Tibial nerve (tissue), 3 donors: Measurements from ENCODE around the gene LRSAM1.

Experiments used
- EP300 ChIP-seq, 2 donors: sonication (generic); formaldehyde crosslinking; IDR thresholded peaks; one replicate each; pipeline ENCODE4 v1.6.1; 2017; ENCODE audit warnings: antibody characterized with exemption in 2 of 2, mild to moderate bottlenecking in 1 of 2
- POLR2A ChIP-seq, 2 donors: fragments of 450-650 bp; IDR thresholded peaks; one replicate each; pipeline ENCODE4 v1.6.1; 2017; ENCODE audit warnings: antibody characterized with exemption in 2 of 2, mild to moderate bottlenecking in 2 of 2, moderate library complexity in 2 of 2

DNA sequence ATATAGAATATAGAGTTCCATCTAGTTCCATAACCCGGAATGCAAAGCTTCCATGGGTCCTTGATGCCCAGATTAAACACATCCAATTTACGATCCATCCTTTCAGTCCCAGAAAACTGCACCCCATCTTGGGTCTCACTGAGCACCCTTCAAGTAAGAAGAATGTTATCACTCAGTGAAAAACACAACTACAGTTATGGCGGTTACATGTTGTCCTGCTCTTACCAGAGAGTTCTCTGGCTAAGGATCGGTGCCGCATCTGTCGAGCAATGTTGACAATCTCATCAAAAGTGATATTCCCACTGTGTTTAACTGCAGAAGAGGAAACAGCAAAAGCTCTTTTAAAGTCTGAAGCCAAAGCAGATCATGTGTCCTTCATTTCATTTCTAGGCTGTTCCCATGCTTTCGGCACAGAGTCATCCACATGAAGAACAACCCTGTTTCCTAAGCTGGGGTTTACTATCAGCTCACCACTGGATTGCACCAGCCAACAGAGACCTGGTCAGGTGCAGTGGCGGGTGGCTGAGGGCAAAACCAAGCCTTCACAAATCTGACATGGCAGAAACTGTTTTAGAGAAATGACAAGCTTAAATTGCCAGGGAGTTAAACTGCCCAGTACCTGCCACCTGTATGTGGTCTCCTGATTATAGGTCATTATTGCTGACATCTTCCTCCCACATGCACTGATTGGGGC lies 3.1 kb upstream of the LRSAM1 start:
- TF ChIP-seq POLR2A (IDR thresholded peaks at IDR 0.05) (no peak), EP300 (IDR thresholded peaks at IDR 0.05) (no peak)
